ENCODE data around the gene MYO19. TPM values are rescaled to one million over a fixed set of nuclear protein-coding genes. Genes with fewer than 3 reads are reported as not detected.
"Not testable (repeated sequence)": the region's sequence is repeated elsewhere in the genome, so short reads cannot be mapped to it uniquely, and the experiment has no call there.

The MYO19 gene
- total RNA-seq, 1 donor from 2014 or later = 65.1 TPM

DNA sequence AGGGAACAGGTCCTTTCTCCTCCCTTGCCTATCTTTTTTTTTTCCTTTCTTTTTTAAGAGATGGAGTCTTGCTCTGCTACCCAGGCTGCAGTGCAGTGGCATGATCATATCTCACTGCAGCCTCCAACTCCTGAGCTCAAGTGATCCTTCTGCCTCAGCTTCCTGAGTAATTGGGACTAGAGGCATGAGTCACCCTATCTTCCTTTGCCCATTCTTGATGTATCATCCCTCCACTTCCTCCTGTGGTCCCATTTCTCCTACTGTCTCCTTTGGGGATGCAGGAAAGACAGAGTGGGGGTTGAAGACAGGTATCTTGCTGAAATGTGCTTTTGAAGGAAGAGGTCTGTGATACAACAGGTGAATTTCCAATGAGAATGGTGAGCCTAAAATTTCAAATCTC, 5.5 kb downstream of the MYO19 start:
- no peak for DNase-seq

DNA sequence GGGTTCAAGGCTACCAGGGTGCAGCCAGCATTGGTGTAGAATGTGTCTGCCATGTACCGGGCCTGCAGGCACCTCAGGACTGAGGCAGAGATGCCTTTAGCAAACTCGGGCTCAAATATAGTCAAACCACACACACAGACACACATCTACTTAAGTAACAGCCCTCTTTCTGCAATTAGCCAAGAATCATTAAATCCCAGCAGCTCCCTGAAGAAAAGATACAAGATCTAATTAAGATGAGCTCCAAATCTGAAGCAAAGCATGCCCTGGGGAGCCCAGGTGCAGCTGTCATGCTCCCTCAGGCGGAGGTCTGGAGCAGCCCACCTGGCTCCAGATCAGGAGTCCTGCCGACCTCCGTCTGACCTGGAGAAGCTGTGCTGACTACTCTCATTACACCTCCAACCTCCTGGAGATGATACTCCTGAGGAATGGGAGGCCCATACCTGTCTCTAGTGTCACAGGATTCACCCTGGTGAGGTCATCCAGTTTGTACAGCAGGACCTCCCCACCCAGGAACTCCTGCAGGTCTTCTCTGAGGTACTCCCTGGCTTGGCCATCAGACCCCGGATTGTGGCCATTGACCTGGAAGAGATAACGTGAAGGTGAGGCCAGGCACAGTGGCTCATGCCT, 6.9 kb downstream of the MYO19 start:
- DNase-seq = no peak

DNA sequence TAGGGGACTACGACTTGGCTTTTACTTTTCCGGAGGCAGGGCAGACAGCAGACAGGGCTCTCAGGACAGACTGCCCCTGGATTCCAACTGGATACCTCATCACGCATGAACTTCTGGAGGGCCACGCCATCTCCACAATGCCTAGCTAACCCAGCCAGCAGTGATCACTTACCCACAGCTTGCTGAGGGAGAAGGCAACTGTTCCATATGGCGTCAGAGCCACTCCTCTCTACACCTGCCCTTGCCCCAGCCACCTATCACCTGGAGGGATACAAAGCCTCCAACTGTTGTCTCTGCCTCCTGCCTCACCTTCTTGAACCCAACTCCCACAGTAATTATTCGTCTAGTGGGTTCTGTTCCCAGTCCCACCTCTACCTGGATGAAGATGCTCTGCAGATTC, 8.8 kb downstream of the MYO19 start:
- no peak for DNase-seq

DNA sequence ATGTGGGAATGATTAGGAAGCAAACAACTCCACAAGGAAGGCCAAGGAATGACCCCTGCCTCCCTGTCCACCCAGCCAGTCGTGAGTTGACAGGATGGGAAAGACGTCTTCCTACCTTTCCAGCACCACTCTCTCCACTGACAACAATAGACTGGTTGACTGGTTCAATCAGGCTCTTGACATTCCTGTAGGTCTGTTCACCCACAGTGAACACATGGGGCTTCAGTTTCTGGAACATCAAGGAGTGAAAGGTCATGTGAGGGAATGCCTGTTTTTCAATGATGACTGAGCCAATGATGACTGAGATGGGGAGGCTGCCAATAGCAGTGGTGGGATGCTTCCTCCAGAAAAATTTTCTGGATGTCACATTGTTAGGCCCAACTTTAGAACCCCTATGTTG, 9.6 kb downstream of the MYO19 start:
- no peak for DNase-seq

DNA sequence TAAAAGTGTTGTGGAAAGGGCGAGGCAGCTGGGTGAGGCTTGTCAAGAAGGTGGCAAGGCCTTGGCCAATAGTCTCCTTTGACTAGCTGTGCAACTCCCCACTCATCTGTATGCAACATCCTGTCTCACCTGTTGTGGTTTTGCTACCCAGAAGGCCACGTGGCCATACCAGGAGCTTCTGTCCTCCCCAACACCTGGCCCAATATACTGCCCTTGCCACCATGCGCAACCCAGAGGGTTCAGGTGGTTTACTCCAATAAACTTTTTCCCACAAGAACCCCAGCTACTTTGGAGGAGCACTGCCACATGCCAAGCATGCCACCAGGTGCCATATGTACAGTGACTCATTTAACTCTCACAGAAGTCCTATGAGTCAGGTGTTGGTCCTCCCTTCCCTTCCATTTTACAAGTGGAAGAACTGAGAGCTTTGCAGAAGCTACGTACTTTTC, 10.2 kb downstream of the MYO19 start:
- no peak for DNase-seq

DNA sequence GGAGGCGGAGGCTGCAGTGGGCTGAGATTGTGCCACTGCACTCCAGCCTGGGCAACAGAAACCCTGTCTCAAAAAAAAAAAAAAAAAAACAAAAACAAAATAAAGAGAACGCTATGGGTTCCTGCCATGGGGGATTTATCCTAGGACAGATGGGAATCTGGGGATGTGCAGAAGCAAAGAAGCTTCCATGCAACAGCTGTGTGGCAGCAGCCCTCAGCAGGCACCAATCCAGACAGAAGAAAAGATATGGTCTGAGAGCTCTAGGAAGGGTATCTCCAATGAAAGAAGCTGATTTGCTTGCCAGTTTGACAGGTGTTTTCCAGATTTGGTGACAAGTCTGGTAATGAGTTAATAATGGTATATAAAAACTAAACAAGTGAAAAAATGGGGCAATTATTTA, 11.6 kb downstream of the MYO19 start:
- no peak for DNase-seq

DNA sequence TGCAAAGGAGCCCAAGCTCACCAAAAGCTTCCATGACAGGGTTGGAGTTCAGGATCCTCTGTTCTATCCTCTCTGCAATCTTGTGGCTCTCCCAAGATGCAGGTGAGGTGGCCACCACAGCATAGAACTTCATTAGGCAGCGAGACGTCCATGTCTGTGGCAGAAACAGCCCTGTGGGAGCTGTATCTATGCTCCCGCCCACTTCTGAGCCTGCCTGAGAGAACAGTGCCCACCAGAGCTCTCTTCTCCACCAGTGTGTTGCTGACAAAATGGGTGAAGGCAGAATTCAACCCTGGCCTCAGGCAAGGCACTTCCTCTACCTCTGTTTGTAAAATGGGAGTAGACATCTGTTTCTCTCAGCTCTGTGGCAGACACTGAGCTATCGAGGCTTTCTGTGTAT, 18.8 kb downstream of the MYO19 start:
- no peak for DNase-seq

DNA sequence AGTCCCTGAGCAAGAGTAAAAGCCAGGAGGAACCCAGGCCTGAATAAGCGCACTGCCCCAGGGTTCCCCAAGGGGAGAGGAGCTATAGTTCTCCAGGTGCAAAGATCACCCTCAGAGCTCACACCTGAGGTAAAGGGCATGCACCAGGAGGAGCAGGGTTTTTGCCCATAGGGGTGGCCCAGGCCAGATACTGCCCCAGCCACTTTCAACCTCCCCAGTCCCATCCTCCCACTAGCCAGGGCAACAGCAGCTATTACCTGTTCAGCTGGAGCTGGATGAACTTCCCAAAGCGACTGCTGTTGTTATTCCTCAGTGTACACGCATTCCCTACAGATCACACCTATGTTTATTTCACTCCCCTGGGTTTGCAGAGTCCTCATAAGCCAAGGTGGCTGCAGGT, 19.8 kb downstream of the MYO19 start:
- no peak for DNase-seq

DNA sequence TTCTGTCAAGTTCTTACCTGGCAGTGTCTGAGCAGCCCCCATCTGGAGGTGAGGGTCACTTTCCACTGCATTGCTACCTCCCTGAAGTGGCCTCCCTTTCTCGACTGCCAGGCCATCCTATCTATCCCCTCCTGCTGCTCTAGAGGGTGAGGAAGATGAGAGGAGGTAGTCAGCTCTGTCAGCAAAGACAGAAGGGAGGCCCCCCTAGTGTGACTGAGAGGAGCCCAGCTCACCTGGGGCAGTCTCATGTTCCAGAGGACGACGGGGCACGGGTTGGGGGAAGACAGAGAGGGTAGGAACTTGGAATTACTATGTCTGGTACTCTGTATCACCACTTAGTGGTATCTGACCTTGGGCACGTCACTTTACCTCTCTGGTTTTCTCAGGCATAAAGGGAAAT, 22.0 kb downstream of the MYO19 start:
- no peak for DNase-seq

DNA sequence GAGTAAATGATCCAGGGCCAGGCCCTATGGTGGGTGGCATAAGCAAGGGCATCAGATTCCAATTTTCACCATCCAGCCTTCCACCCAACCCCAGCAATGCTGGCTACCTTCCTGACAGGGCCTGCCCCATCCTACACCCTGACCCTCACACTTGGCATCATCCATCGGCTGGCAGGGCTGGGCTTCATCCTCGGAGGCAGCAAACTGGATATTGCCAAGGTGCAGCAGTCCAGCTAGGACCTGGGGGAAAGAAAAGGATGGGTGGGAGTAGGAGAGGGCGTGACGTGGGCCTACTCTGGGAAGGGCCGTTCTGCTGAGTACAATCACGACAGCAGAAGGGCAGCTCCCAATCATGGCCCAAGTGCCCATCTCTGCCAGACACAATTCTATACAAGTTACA, 23.5 kb downstream of the MYO19 start:
- no peak for DNase-seq

DNA sequence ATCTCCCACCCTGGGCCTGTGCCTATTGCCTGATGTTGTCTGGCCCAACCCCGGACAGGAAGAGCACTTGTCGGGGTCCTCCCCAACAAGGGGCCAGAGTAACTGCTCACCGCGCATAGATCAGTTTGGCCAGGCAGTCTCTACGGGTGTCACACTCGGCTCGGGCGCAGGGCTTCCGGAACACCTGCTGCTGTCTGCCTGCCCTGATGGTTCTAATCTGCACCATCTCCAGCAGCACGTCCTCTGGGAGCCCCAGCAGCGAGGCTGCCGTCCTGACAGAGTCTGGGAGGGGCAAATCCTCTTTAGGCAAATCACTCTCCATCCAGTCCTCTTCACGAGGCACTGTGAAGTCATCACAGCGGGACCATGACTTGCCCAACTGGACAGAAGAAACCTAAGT, 24.0 kb downstream of the MYO19 start:
- no peak for DNase-seq

DNA sequence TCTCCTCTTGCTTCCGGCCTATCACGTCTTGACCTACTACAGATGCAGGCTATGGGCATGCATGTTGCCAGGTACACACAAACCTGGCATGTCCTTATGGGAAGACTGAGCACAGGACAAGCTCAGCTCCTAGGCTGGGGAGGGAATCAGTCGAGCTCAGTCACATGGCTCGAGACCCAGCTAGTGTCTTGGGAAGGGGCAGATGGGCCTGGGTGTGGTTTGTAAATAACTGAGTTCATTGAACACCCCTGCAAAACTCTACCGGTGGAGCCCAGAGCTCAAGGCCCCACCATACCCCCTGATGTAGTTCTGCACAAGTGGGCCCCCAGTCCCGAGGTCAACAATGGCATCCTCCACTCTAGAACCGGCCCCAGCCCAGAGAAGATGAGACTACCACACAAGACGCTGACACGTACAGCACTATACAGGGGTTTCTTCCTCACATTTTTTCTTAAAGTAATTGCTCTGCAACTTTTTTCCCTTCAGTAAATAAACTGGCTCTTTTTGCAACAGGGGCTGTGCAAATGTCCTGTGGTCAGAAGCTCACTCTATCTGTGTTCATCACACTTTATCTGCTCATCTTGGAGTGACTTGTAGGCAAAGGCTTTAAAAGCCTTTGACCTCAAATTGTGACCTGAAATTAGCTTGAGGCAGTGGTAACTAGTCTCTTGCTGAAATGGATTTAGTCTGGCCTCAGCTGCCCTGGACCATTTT, 25.2 kb downstream of the MYO19 start:
- DNase-seq = no peak

DNA sequence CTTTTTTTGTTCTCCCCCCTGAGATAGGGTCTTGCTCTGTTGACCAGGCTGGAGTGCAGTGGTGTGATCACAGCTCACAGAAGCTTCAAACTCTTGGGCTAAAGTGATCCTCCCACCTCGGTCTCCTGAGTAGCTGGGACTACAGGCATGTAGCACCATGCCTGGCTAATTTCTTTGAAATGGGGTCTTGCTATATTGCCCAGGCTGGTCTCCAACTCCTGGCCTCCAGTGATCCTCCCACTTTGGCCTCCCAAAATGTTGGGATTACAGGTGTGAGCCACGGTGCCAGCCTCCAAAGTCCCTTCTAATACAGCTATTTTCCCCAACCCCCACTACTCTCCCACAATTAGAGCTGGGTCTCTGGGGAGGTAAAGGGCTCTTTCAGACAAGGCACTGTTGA, 26.2 kb downstream of the MYO19 start:
- DNase-seq = not testable (repeated sequence)

DNA sequence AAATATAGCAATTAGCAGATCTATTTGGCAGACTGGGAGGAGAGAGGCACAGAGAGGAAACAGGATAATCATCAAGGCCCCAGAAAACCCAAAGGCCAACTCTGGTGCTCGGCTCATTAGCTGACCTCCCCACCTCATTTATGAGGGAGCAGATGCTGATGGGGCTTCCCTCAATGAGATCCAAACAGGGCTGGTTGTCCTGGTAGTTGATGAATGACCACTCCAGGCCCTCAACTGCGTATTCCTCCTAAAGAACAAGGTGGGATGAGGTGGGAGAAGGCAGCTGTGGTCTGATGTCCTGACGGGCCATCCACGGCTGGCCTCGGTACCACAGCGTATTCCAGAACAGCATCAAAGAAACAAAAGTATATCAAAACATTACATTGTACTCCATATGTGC, 27.4 kb downstream of the MYO19 start:
- DNase-seq = no peak

DNA sequence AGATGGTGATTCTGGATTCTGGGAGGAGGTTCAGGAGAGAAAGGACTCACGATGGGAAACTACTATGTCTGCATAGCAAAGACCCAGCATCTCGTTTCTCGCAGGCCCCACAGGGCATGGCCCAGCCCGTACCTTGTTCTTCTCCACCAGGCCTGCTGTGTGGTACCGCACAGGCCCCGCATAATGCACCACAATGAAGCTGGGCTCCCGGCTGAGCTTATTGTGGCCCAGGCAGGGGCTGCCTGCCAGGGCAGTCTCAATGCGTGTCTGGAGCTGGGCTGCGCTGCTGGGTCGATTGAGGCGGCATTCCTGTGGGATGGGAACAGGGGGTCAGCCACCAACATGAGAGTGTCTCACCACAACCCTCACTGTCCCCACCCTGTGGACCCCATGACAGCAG, 27.8 kb downstream of the MYO19 start:
- no peak for DNase-seq

DNA sequence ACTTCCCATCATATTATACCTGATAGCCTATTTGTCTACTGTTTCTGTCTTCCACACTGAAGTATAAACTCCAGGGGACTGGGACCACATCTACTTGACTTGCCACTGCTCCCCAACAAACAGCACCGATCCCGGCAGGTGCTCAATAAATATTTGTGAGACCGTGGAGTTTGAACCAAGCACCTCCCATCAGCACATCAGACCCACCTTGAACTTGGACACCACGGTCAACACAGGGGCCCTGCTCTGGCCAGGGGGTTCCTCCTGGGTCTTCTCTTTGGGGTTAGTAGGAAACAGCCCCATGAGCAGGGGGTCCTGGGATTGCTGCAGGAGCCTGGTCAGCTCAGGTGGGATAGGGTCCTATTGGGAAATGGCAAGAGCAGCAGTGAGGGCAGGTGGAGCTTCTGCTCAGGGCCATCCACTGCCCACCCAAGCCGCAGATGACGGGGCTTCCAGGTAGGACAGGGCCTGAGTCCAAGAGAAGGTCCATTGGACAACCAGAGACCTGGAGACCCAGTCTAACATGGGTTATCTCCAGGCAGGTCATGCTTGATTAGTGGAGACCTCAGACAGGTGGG, 28.3 kb downstream of the MYO19 start:
- no peak for DNase-seq

DNA sequence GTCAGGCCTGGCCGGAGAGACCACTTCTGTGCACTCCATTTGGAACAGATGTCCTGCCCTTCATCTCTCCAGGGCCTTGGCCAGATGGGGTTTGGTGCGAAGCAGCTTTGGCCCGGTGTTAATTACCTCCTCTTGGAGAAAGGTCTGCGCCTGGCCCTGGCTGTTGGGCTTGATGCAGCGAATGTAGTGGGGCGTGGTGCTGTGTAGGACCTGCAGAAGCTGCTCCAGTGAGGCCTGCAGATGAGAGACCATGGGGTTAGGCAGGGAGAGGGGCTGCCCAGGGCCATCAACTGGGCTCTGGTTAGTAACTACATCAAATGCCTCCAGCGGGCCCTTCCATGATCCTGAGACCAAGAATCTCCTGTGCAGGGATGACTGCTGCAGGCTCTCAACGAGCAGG, 29.5 kb downstream of the MYO19 start:
- DNase-seq = no peak

DNA sequence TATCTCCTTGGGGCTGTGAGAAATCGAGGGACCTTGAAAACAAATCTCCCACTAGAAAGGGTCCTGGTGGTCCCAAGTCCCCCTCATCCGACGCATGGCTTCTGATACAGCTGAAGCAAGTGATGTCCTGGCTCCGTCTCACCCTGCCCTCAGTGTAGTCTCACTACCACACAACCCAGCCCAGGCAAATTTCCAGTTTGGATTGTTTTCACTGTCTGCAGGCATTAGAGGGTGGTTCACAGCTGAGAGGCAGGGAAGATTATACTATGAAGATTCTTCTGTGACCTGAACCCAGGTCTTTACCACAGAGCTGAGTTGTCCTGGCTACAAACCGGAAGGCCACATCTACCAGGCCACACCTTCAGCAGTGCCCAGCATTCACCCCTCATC, 30.5 kb downstream of the MYO19 start:
- DNase-seq = no peak

DNA sequence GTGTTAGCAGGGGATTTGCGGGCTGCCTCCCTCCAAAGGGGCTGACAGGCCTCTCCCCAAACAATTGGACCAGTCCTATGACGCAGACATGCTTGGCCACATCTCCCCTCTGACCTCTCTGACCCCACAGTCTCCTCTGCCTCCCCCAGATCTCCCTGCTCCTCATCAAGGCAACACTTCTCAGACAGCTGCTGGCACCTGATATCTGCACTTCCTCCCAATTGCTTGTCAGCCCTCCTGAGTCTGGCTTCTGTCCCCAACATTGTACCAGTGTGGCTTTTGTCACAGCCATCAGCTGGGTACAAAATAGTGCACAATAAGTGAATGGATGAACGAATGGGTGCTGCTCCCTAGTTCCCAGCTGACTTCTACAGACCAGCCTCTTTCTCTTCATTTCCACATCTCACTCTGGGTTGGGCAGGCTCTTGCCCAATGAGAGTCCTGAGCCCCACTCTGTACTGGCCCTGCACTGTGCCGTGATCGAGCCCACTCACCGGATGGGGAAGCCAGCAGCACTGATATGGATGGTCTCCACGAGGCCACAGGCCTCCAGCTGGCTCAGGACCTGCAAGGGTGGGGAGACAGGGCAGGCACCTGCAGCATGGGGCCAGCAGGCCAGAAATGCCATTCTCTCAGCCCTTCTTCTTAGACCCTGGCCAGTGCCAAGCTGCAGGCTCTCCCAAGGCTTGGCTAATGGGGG, 31.1 kb downstream of the MYO19 start:
- no peak for DNase-seq

DNA sequence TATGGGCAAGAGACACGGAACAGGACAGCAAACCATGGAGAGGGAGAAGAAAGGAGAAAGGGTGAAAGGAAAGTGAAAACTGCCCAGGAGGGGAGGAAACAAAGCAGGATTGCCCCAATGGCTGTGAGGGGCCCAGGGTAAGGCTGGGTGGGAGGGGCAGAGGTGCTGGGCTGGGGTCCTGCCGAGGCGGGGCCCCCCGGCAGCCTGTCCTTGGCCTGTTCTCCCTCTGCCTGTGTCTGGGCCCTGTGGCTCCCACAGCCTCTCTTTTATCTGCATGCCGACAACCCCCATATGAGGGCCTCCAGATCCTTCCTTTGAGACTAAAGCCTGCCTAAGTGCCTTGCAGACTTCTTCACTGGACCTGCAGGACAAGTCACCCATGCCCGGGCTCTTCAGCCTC, 32.7 kb downstream of the MYO19 start:
- no peak for DNase-seq

DNA sequence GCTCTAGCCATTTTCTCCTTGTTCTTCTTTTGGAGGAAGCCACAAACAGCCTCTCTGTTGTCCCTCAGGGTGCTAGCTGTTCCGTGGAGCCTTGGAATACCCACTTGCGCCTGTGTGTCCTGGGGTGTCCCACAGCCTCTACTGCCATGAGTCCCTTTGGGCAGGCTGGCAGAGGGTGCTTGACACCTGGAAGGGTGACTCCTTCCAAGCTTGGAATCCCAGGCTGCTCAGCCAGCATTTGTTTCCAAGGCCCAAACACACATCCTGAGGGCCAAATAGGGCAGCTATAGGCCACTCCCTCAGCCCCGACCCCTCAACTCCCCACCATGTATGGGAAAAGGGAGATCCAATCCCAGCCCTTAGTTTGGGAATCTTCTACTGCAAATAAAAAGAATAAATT, 33.3 kb downstream of the MYO19 start:
- no peak for DNase-seq

DNA sequence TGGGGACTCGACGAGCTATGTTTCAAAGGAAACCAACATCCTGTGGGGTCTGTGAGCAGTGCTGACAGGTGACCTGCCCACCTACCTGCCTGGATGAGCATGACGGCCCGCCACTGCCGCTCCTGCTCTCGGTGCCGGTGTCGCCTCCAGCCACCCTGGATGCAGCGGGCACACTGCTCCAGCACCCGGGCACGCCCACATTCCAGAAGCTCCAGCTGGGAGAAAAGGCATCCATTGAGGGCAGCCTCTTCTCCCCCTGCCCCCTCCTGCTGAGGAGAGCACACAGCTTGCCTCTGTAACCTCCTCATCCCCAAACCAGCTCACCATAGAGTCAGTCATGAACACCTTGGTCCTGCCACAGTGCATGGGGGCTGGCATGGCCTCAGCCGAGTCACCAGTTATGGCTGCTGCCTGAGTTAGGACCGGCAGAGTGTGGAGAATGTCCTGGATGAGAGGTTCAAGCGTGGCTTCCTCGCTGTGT, 33.9 kb downstream of the MYO19 start:
- no peak for DNase-seq

DNA sequence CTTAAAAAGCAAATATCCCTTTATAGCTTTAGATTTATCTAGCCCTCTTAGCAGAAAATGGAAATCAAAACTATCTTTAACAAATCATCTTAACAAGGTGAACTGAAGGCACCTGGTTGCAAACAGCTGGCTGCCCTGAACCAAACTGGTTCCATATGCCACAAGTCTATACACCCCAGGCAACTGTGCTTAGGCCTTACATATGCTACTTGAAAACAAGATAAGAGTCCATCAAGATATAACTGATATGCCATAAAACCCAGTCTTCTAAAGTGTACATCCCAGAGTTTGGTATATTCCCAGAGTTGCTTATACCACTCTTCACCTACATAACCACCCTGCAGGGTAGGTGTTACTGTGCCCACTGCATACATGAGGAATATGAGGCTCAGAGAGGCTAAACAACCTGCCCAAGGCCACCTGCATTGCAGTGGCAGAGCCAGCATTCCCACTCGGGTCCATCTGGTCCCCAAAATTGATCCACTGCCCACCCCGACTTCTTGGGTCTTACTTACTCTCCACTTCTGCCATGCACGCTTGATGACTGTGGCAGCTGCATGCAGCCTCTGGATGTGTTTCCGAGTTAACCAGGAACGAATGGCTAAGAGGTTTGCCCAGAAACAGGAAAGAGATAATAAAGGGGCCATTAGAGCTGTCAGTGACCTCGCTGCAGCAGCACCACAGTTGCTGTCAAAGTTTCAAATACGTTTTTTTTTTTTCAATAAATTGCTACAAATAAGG, 35.9 kb downstream of the MYO19 start:
- no peak for DNase-seq

All from skin of body (tissue), 2 donors.